ACHN (cell line): ENCODE data around the gene CDADC1.

Source experiments
- DNase-seq: peaks from one replicate; pipeline ENCODE4 v3.0.0-alpha.2; 2015
- in situ Hi-C: cut with HindIII; loops from 2 replicates; pipeline ENCODE4 v1.10.0; 2017; ENCODE audit warnings: low sequenced_read_pairs, low pct_ligation_motif_present, low pct_unique_long_range_greater_than_20kb

Gene CDADC1

DNA sequence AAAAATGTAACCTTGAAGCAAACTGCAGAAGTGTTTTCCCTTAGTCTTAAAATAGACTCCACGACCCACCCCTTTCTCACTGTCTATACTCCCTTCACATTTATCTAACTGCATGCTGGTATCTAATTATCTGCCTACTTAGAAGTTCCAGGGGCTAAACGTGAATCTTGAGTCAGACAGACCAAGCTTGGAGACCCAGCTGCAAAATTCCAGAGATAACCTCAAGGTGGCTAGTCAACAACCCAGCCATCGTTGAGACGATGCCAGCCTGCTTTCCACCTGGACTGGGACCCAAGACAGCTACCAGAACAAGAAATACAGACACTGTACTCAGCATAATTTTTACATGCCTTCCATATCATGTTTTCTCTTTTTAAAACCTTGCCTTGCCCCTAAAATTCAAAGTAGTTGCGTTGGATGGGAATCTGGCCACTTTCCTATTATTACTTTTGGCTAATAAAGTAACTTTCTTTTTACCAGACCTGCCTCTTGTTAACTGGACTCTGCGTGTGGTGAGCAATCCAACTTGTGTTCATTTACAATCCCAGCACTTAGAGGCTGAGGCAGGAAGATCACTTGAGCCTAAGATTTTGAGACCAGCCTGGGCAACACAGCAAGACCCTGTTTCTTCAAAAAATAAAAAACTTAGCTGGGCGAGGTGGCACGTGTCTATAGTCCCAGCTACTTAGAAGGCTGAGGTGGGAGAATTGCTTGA lies 82.3 kb downstream of the CDADC1 start:
- in situ Hi-C loops: no loop called here
- no peak for DNase-seq

DNA sequence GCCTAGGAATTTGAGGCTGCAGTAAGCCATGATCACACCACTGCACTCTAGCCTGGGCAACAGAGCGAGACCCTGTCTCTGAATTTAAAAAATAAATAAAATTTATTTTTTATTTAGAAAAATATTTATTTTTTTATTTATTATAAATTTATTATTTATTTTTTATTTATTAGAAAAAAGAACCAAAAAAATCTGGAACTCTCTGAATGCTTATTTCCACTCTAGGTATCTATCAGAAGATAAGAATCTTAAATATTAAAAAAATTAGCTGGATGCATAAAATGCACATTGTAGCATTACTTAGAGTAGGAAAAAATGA lies 82.8 kb downstream of the CDADC1 start:
- no peak for DNase-seq

DNA sequence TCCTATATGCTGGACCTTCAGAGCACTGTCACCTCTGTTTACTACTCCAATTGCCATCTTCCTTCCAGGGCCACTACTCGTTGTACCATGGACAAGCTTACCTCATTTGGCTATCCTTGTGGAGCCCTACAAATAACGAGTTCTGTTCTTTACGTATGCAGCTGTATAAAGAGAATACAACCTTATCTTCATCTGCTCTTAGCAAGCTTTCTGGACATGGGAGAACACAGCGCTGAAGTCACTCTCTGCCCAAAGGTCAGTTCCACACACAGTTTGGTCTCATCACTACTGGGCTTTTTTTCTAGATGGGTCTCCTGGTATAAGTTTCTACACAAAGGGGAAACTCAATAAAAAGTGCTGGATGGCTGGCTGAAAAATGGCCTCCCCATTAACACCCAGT lies 88.9 kb downstream of the CDADC1 start:
- no peak for DNase-seq
- in situ Hi-C loops: no loop called here

More for the DNA sequence above, 82.8 kb downstream of the CDADC1 start:
- in situ Hi-C loops: no loop called here

DNA sequence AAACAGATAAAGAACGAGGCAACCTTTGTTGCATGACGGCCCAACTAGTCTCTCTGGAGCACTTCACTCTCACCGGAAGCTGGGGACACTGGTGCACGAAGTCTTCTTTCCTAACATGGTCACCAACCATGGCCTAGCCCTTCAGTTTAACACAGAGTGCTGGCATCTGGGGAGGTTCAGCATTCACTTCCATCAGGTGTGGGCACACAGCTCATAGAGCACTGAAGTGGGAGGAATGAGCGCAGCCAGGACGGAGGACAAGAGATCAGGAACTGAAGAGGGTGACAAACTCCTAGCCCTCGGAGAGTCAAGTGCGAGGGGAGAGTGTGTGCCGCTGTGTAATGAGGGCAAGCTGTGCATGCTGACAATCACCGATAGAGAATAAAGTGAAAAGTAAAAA lies 92.4 kb downstream of the CDADC1 start:
- no peak for DNase-seq
- in situ Hi-C loops: no loop called here

DNA sequence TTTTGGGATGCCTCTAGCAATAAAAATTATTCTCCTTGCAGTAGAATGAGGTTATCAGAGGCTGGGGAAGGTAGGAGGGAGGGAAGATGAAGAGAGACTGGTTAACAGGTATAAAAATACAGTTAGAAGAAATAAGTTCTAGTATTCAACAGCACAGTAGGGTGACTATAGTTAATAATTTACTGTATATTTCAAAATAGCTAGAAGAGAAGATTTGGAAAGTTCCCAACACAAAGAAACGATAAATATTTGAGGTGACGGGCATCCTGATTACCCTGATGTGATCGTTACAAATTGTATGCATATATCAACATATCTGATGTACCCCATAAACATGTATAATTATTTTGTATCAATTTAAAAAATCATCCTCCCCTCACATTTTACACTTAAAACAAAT lies 93.8 kb downstream of the CDADC1 start:
- in situ Hi-C loops: no loop called here
- no peak for DNase-seq

DNA sequence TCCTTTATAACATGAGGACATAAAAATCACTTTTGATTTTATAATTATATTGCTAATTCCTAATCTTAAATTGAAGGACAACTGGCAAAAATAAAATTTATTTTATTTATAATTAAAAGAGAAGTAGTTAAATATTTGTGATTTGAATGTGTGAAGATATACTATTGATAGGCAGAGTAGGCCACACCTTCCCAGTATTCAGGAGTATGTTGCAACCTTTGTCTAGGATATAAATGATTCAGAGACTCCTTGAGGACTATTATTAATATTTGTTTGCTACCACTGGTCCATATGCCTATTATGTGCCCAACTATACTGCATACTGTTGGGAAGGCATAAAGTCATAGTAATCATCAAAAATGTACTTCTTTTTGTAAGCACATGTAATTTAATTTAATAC lies 94.2 kb downstream of the CDADC1 start:
- DNase-seq: no peak
- in situ Hi-C loops: no loop called here

DNA sequence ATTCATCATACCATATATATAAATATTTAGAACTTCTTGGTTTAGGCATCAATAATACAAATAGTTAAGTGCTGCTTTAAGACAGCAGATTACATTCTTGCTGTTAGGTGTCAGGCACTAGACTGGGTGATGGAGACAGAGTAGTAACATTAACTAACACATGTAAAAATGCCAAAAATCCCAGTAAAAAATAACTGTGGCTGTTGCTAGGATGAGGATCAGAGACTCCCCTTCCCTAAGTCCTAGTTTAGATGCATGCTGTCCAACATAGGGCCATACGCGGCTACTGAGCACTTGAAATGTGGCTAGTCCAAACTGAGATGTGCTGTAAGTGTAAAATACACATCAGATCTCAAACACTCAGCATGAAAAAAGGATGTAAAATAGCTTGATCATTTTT lies 94.7 kb downstream of the CDADC1 start:
- in situ Hi-C loops: no loop called here
- no peak for DNase-seq
